Fibroblast of villous mesenchyme (primary cell): Measurements from ENCODE around the gene SMC1B. TPM values are rescaled to one million over a fixed set of nuclear protein-coding genes. Genes with fewer than 3 reads are reported as not detected.
"Not testable (repeated sequence)": the region's sequence is repeated elsewhere in the genome, so short reads cannot be mapped to it uniquely, and the experiment has no call there.

Experiments used
- DNase-seq: peaks from one replicate; pipeline ENCODE4 v3.0.0-alpha.2; 2010; ENCODE audit warnings: low read depth
- H3K4me3 ChIP-seq: 2 replicates; pipeline ENCODE4 v1.5.1; 2011; ENCODE audit warnings: low read depth, mild to moderate bottlenecking, low read length
- CTCF ChIP-seq: IDR thresholded peaks from 2 replicates; pipeline ENCODE4 v1.5.1; 2012; ENCODE audit warnings: low read depth, mild to moderate bottlenecking, low read length; ENCODE audit not compliant: insufficient read depth
- total RNA-seq: library from RNA; depleted of rRNA; stranded (reverse); fragments of >200 nt; gene quantifications from 2 replicates; pipeline ENCODE4 v1.2.3, GENCODE V29; 2012

The SMC1B gene
- total RNA-seq, 1 donor = not detected

DNA sequence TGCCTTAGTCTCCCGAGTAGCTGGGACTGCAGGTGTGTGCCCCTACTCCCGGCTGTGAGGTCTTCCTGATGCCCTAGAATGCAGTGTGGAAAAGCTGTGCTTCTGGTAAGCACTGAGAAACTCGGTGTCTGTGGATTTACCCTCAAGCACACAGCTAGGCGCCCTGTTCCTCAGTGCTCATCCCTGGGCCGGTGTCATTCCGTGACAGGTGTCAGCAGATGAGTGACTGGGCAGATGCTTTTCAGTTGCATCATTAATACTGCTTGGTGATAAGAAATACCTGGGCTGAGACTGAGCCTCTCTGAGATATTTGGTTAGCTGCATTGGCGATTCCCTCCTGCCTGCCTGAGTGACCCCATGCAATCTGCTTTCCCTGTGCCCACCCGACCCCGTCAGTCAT lies 81.9 kb downstream of the SMC1B start:
- no peak for DNase-seq
- no peak for TF ChIP-seq CTCF
- H3K4me3 ChIP-seq = no peak overlapping the region

- DNase-seq = no peak
- no peak for TF ChIP-seq CTCF
- no peak overlapping the region for H3K4me3 ChIP-seq
Measured at GRCh38 chr22:45330548-45330947, 82.9 kb downstream of the SMC1B start.

- no peak overlapping the region for H3K4me3 ChIP-seq
- no peak for DNase-seq
- TF ChIP-seq CTCF = no peak
Measured at GRCh38 chr22:45329530-45329936, 83.9 kb downstream of the SMC1B start.

- TF ChIP-seq CTCF = no peak
- peak; percentile 43 for DNase-seq
- no peak overlapping the region for H3K4me3 ChIP-seq
Measured at GRCh38 chr22:45328822-45329529, 84.4 kb downstream of the SMC1B start.

- not testable (repeated sequence) for DNase-seq
Measured at GRCh38 chr22:45328261-45328660, 85.1 kb downstream of the SMC1B start.

GRCh38 chr22:45324311-45324711 lies 89.1 kb downstream of the SMC1B start:
- no peak overlapping the region for H3K4me3 ChIP-seq
- no peak for DNase-seq
- TF ChIP-seq CTCF = no peak

More at GRCh38 chr22:45328261-45328660, 85.1 kb downstream of the SMC1B start:
- not testable (repeated sequence) for H3K4me3 ChIP-seq

DNA sequence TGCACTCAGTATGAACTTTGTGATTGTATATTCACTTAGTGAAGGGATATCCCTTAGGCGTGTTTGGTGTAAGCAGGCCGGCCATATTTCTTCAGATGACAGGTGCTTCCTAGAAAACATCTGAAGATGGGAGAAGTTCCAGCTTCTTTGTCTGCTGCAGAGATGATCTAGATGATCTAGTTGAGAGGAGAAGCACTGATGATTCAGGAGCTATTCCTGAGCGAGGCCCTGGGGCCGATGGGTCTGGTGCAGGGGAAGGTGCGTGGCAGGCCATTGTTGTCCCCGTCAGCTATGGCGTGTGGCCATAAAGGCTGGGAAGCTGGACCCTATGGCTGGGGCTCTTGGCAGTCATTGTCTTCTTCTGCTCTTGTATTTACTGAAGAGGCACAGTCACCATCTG lies 89.7 kb downstream of the SMC1B start:
- no peak for DNase-seq
- no peak overlapping the region for H3K4me3 ChIP-seq
- no peak for TF ChIP-seq CTCF
